Mesenchymal stem cell (in vitro differentiated cells and primary cell): ENCODE data around the gene PAGR1.
A peak's percentile ranks its signal among the peaks of the same experiment; 100 is the strongest.

Source experiments
- DNase-seq: peaks from one replicate; pipeline ENCODE4 v3.0.0-alpha.2; 2013
- H2AFZ ChIP-seq: one replicate; pipeline ENCODE4 v1.6.1; 2013; ENCODE audit warnings: low read depth, mild to moderate bottlenecking, control low read depth, inconsistent platforms, low read length, moderate library complexity
- H2AK5ac ChIP-seq: 2 replicates; pipeline ENCODE4 v1.6.1; 2013; ENCODE audit warnings: low read length, moderate library complexity, mild to moderate bottlenecking, inconsistent platforms; ENCODE audit not compliant: severe bottlenecking
- H2BK120ac ChIP-seq: one replicate; pipeline ENCODE4 v1.6.1; 2013; ENCODE audit warnings: low read depth, mild to moderate bottlenecking, inconsistent platforms, low read length, moderate library complexity
- H2BK12ac ChIP-seq, 2 experiments: one replicate each; pipeline ENCODE4 v1.6.1; 2013; ENCODE audit warnings: inconsistent platforms in 2 of 2, low read length in 2 of 2, mild to moderate bottlenecking in 2 of 2, moderate library complexity in 2 of 2, control low read depth in 1 of 2
- H2BK15ac ChIP-seq: one replicate; pipeline ENCODE4 v1.6.1; 2013; ENCODE audit warnings: mild to moderate bottlenecking, low read depth, inconsistent platforms; ENCODE audit not compliant: poor library complexity, severe bottlenecking
- H2BK5ac ChIP-seq: 2 replicates; pipeline ENCODE4 v1.6.1; 2013; ENCODE audit warnings: low read depth, mild to moderate bottlenecking, low read length, control low read depth, inconsistent platforms; ENCODE audit not compliant: poor library complexity, severe bottlenecking
- H3K14ac ChIP-seq, 2 experiments: one replicate each; pipeline ENCODE4 v1.6.1; 2013; ENCODE audit warnings: inconsistent platforms in 2 of 2, low read length in 2 of 2, control low read depth in 1 of 2, mild to moderate bottlenecking in 1 of 2, moderate library complexity in 1 of 2
- H3K18ac ChIP-seq, 2 experiments: one replicate each; pipeline ENCODE4 v1.6.1; 2013; ENCODE audit warnings: inconsistent platforms in 2 of 2, low read length in 2 of 2, control low read depth in 1 of 2, low read depth in 1 of 2, mild to moderate bottlenecking in 1 of 2
- H3K23ac ChIP-seq, 2 experiments: one replicate each; pipeline ENCODE4 v1.6.1; 2013; ENCODE audit warnings: inconsistent platforms in 2 of 2, low read length in 2 of 2, mild to moderate bottlenecking in 2 of 2, moderate library complexity in 2 of 2, control low read depth in 1 of 2
- H3K27ac ChIP-seq: 2 replicates; pipeline ENCODE4 v1.5.1; 2013; ENCODE audit warnings: mild to moderate bottlenecking, moderate library complexity, low read length, control low read depth, inconsistent platforms; ENCODE audit not compliant: poor library complexity, severe bottlenecking
- H3K27me3 ChIP-seq, 2 experiments: 2 replicates each; pipeline versions ENCODE4 v1.6.1 to v1.7.0; 2013; ENCODE audit warnings: low read length in 2 of 2, mild to moderate bottlenecking in 2 of 2, moderate library complexity in 2 of 2, control low read depth in 1 of 2, inconsistent platforms in 1 of 2; ENCODE audit not compliant: control insufficient read depth in 1 of 2, insufficient read depth in 1 of 2
- H3K36me3 ChIP-seq, 2 experiments: 2 replicates each; pipeline versions ENCODE4 v1.6.1 to v1.7.0; 2013; ENCODE audit warnings: low read length in 2 of 2, control low read depth in 1 of 2, inconsistent platforms in 1 of 2, low read depth in 1 of 2, mild to moderate bottlenecking in 1 of 2; ENCODE audit not compliant: insufficient read depth in 2 of 2, control insufficient read depth in 1 of 2
- H3K4ac ChIP-seq, 2 experiments: one replicate each; pipeline ENCODE4 v1.6.1; 2013; ENCODE audit warnings: inconsistent platforms in 2 of 2, low read length in 2 of 2, mild to moderate bottlenecking in 2 of 2, moderate library complexity in 2 of 2, control low read depth in 1 of 2, low read depth in 1 of 2
- H3K4me1 ChIP-seq: 2 replicates; pipeline ENCODE4 v1.6.1; 2013; ENCODE audit warnings: low read depth, low read length, control low read depth; ENCODE audit not compliant: control insufficient read depth, insufficient read depth
- H3K4me2 ChIP-seq: 2 replicates; pipeline ENCODE4 v1.6.1; 2013; ENCODE audit warnings: low read length, mild to moderate bottlenecking, inconsistent platforms; ENCODE audit not compliant: poor library complexity, severe bottlenecking
- H3K4me3 ChIP-seq, 2 experiments: 2 replicates each; pipeline versions ENCODE4 v1.5.1 to v1.7.0; 2013; ENCODE audit warnings: low read length in 2 of 2, mild to moderate bottlenecking in 2 of 2, control low read depth in 1 of 2, low read depth in 1 of 2; ENCODE audit not compliant: insufficient read depth in 1 of 2
- H3K79me1 ChIP-seq: replicated peaks from 2 replicates; pipeline ENCODE4 v1.6.1; 2013; ENCODE audit warnings: mild to moderate bottlenecking, control low read depth, low read length, inconsistent platforms; ENCODE audit not compliant: poor library complexity, severe bottlenecking
- H3K9ac ChIP-seq: 2 replicates; pipeline ENCODE4 v1.7.0; 2013; ENCODE audit warnings: mild to moderate bottlenecking, low read length, moderate library complexity
- H3K9me3 ChIP-seq: 2 replicates; pipeline ENCODE4 v1.7.0; 2013; ENCODE audit warnings: mild to moderate bottlenecking, low read length; ENCODE audit not compliant: control insufficient read depth
- H4K8ac ChIP-seq: one replicate; pipeline ENCODE4 v1.6.1; 2013; ENCODE audit warnings: inconsistent platforms, mild to moderate bottlenecking, low read length, moderate library complexity
- H4K91ac ChIP-seq: one replicate; pipeline ENCODE4 v1.6.1; 2013; ENCODE audit warnings: mild to moderate bottlenecking, low read length, inconsistent platforms
- WGBS: methylation state at CpG from one replicate; pipeline ENCODE4 v1.1.7; 2013; ENCODE audit warnings: mixed read lengths; 5-methylcytosine and 5-hydroxymethylcytosine counted together

The PAGR1 gene

GRCh38 chr16:29805232-29806098, 10.5 kb upstream of the PAGR1 start:
- Histone ChIP-seq H3K4me1 (peaks cover 39% of the 10 kb centered on the region), H3K27me3 (no peaks in the 10 kb centered on the region), H2AFZ (peak overlapping the region; percentile 49), H2AK5ac (peak overlapping the region; percentile 76), H4K8ac (peak overlapping the region; percentile 95), H2BK5ac (peak overlapping the region; percentile 61), H2BK120ac (peak overlapping the region; percentile 91), H3K4me3 (peak overlapping the region; percentile 79 to 92), H3K18ac (peak overlapping the region; percentile 95 to 97), H3K9ac (peak overlapping the region; percentile 98), H2BK12ac (peak overlapping the region in 1 of 2 experiments; percentile 88), H4K91ac (peak overlapping the region; percentile 99), H3K79me1 (peaks cover 9% of the 10 kb centered on the region), H3K23ac (peak overlapping the region in 1 of 2 experiments; percentile 84), H3K27ac (peak overlapping the region; percentile 96), H3K14ac (peak overlapping the region in 1 of 2 experiments; percentile 99), H3K9me3 (no peaks in the 10 kb centered on the region), H2BK15ac (peak overlapping the region; percentile 33), H3K36me3 (peaks cover 37% of the 10 kb centered on the region in 2 experiments), H3K4me2 (peak overlapping the region; percentile 91), H3K4ac (peak overlapping the region; percentile 98 to 100)
- peak; percentile 97 for DNase-seq
- 2% methylated on average over 55 of the region's 103 CpGs for WGBS

- peak within 1 kb of the TSS; percentile 61 for H2BK5ac ChIP-seq
- H3K4me3 ChIP-seq: peak within 1 kb of the TSS; percentile 79 to 92
- 4% methylated on average over 5 of the region's 67 CpGs for WGBS
- peak within 1 kb of the TSS; percentile 90 for H2BK120ac ChIP-seq
- peak within 1 kb of the TSS; percentile 52 to 79 for H2BK12ac ChIP-seq
- peak within 1 kb of the TSS; percentile 86 for H3K27ac ChIP-seq
- H3K4me2 ChIP-seq: peak within 1 kb of the TSS; percentile 91
- H3K4ac ChIP-seq: peak within 1 kb of the TSS; percentile 80 to 97
- H3K27me3 ChIP-seq: no peaks in the 10 kb centered on the region
- H2BK15ac ChIP-seq: peak within 1 kb of the TSS; percentile 88
- peaks cover 44% of the 10 kb centered on the region for H3K4me1 ChIP-seq
- H3K14ac ChIP-seq: peak within 1 kb of the TSS in 1 of 2 experiments; percentile 90
- H3K9me3 ChIP-seq: no peaks in the 10 kb centered on the region
- H3K79me1 ChIP-seq: peaks cover 7% of the 10 kb centered on the region
- peak within 1 kb of the TSS; percentile 98 for H3K9ac ChIP-seq
- H3K18ac ChIP-seq: peak within 1 kb of the TSS; percentile 93 to 99
- peaks cover 35 to 38% of the 10 kb centered on the region in 2 experiments for H3K36me3 ChIP-seq
- H3K23ac ChIP-seq: peak within 1 kb of the TSS in 1 of 2 experiments; percentile 99
- H2AK5ac ChIP-seq: peak within 1 kb of the TSS; percentile 28
- peak within 1 kb of the TSS; percentile 92 for H4K91ac ChIP-seq
- H4K8ac ChIP-seq: peak within 1 kb of the TSS; percentile 90
- no peak for DNase-seq
- no peak within 1 kb of the TSS for H2AFZ ChIP-seq
Observed at GRCh38 chr16:29806099-29806579, 9.8 kb upstream of the PAGR1 start, which contains the start of gene MAZ. MAZ (plus strand) TSS chr16:29806529; CDS start chr16:29806702, 173 bp downstream.

DNA sequence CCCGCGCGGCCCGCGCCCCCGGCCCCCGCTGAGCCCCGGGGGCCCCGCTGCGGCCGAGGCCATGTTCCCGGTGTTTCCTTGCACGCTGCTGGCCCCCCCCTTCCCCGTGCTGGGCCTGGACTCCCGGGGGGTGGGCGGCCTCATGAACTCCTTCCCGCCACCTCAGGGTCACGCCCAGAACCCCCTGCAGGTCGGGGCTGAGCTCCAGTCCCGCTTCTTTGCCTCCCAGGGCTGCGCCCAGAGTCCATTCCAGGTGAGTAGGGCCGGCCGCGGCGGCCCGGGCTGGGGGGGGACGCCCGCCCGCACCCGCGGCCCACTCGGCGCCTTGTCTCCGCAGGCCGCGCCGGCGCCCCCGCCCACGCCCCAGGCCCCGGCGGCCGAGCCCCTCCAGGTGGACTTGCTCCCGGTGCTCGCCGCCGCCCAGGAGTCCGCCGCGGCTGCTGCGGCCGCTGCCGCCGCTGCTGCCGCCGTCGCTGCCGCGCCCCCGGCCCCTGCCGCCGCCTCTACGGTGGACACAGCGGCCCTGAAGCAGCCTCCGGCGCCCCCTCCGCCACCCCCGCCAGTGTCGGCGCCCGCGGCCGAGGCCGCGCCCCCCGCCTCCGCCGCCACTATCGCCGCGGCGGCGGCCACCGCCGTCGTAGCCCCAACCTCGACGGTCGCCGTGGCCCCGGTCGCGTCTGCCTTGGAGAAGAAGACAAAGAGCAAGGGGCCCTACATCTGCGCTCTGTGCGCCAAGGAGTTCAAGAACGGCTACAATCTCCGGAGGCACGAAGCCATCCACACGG, 9.1 kb upstream of the PAGR1 start:
- Histone ChIP-seq H4K91ac (peak overlapping the region; percentile 92), H3K4me1 (peaks cover 50% of the 10 kb centered on the region), H3K4ac (peak overlapping the region; percentile 80 to 97), H3K9me3 (no peaks in the 10 kb centered on the region), H3K23ac (peak overlapping the region in 1 of 2 experiments; percentile 99), H3K79me1 (peaks cover 7% of the 10 kb centered on the region), H3K36me3 (peaks cover 29 to 36% of the 10 kb centered on the region in 2 experiments), H3K18ac (peak overlapping the region; percentile 93 to 99), H3K14ac (peak overlapping the region in 1 of 2 experiments; percentile 90), H3K27me3 (no peaks in the 10 kb centered on the region), H2AK5ac (peak overlapping the region; percentile 28), H3K4me3 (peak overlapping the region; percentile 66 to 81), H3K27ac (peak overlapping the region; percentile 86), H3K4me2 (peak overlapping the region; percentile 70), H2AFZ (no peak overlapping the region), H2BK120ac (peak overlapping the region; percentile 90), H2BK5ac (no peak overlapping the region), H3K9ac (peak overlapping the region; percentile 91), H4K8ac (peak overlapping the region; percentile 67), H2BK15ac (peak overlapping the region; percentile 88), H2BK12ac (peak overlapping the region; percentile 52 to 79)
- WGBS: under 1% methylated on average over 53 of the region's 99 CpGs
- peak; percentile 31 for DNase-seq
